LoVo (cell line): ENCODE results near the gene GOLGA6L6.
A peak's percentile ranks its signal among the peaks of the same experiment; 100 is the strongest.
"Not testable (repeated sequence)": the region's sequence is repeated elsewhere in the genome, so short reads cannot be mapped to it uniquely, and the experiment has no call there.

Source experiments
- DNase-seq: peaks from one replicate; pipeline ENCODE4 v3.0.0-alpha.2; 2016; ENCODE audit warnings: low spot score

The GOLGA6L6 gene, protein sequence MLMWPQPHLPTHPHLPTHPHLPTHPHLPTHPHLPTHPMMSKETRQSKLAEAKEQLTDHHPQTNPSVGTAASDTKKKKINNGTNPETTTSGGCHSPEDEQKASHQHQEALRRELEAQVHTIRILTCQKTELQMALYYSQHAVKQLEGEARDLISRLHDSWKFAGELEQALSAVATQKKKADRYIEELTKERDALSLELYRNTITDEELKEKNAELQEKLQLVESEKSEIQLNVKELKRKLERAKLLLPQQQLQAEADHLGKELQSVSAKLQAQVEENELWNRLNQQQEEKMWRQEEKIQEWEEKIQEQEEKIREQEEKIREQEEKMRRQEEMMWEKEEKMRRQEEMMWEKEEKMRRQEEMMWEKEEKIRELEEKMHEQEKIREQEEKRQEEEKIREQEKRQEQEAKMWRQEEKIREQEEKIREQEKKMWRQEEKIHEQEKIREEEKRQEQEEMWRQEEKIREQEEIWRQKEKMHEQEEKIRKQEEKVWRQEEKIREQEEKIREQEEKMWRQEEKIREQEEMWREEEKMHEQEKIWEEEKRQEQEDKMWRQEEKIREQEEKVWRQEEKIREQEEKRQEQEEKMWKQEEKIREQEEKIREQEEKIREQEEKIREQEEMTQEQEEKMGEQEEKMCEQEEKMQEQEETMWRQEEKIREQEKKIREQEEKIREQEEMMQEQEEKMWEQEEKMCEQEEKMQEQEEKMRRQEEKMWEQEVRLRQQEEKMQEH

DNA sequence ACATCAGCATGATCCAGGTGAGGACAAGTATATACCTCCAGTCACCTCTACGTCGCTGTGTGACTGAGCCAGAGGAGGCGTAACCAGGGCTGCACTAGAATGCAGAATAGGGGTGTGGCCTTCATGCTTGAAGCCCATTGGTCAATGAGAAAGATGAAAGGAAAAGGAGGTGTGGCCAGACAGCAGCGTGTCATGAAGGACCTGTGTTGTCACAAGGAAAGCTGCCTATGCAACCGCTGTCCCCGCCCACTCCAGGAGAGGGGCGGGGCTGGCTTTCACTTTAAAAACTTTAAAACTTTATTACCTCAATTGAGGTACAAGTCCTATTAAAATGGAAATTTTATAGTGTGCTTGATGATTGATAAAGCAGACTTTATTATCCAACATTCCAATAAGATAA is at the start of gene GOLGA6L6:
GOLGA6L6 (minus strand) TSS at position 101 of the 400 bp plus-strand sequence; CDS start at position 10, 91 bp downstream.
- not testable (repeated sequence) for DNase-seq

DNA sequence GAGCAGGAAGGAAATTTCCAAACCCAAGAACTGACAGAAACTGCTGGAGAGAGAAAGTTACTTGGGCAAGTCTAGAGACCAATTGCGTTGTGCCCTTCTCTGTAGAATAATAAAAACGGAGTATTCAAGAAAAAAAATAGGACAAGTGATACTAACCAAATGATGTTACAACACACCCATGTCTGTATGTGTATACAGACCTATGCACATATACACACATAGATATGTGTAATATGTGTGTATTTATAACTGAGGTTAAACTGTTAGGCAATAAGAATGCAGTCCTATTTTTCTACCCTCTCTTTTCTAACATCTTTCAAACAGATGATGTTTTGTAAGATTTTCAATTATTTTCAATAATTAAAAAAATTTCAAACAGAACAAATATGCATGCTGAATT is 48.5 kb upstream of the GOLGA6L6 start:
- DNase-seq = not testable (repeated sequence)

DNA sequence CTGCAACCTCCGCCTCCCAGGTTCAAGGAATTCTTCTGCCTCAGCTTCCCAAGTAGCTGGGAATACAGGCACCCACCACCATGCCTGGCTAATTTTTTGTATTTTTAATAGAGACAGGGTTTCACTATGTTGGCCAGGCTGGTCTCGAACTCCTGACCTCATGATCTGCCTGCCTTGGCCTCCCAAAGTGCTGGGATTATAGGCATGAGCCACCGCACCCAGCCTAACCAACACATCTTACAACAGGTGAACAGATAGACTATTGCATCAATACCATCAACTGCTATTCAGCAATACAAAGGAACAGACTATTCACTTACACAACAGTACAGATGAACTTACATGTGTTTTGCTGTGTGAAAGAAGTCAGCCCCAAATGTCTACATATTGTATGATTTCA is 45.2 kb upstream of the GOLGA6L6 start:
- not testable (repeated sequence) for DNase-seq

DNA sequence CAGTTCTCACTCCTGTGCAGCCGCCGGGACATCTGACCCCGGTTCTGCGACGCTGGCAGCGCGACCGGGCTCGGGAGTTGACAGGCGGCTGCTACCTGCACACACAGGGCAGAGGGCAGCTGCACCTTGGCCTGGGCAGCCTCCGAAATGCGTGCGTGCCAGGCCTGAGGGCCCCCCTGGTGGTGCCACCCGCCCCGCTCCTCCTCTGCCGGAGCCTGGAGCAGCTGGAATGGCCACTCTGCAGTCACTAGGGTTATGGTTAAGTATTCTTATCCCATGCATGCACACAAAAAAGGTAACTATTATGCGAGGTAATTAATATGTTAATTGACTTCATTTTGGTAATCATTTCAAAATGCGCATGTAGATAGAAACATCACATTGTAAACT is 41.1 kb upstream of the GOLGA6L6 start:
- DNase-seq = not testable (repeated sequence)

DNA sequence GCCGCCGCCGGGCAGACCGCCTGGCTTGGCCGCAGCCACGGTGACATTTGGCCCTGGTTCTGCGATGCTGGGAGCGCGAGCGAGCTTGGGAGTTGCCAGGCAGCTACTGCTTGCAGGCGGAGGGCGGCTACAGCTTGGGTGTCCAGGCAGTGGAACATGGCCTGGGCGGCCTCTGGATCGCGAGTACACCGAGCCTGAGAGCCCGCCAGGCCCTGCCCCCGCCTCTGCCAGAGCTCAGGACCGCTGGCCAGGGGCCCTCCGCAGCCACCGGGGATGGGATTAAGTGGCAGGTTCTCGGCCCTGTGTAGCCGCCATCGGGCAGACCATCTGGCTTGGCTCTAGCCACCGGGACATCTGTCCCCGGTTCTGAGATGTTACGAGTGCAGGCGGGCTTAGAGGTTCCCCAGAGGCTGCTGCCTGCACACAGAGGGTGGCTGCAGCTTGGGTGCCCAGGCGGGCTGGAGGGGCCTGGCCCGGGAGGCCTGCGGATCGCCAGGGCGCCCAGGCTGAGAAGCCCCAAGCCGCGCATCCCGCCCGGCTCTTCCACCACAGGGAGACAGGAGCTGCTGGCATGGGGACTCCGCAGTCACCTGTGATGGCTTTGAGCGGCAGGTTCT is 40.6 kb upstream of the GOLGA6L6 start:
- not testable (repeated sequence) for DNase-seq

DNA sequence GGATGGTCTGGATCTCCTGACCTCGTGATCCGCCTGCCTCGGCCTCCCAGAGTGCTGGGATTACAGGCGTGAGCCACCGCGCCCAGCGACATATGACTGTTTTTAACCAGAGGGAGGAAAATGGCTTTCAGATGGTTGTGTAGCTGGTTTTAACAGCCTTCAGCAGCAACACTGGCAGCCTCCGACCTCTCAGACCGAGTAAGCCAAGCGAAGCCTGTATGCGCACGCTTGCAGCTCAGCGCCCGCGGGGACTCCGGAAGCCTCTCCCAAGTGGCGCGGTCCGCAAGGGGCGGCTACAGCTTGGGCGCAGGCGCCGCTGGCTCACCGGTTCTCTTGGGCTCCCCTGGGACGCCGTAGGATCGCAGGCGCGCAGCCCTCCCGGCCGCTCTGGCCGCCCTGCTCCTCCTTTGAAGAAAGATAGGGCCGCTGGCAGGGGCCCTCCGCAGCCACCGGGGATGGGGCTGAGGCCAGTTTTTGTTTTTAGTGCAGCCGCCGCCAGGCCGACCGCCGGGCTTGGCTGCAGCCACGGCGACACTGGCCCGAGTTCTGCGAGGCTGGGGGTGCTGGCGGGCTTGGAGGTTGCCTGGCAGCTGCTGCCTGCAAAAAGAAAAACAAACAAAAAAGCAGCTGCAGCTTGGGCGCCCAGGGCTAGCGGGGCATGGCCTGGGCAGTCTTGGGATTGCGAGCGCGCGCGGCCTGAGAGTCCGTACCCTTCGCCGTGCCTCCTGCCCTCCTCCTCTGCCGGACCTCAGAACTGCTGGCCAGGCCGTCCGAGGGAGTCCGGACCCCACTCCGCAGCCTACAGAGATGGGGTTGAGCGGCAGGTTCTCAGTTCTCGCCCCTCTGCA is 39.9 kb upstream of the GOLGA6L6 start:
- DNase-seq = not testable (repeated sequence)

DNA sequence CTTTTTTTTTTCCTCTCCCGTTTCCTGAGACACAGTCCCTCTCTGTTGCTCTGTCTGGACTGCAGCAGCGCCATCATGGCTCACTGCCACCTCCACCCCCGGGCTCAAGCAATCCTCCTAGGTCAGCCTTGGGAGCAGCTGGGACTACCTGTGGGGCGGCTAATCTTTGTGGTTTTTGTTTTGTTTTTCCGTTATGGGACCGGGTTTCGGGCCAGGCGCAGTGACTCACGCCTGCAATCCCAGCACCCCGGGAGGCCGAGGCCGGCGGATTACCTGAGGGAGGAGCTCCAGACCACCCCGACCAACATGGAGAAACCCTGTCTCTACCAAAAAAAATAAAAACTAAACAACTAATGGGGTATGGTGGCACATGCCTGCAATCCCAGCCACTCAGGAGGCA is 38.1 kb upstream of the GOLGA6L6 start:
- not testable (repeated sequence) for DNase-seq

DNA sequence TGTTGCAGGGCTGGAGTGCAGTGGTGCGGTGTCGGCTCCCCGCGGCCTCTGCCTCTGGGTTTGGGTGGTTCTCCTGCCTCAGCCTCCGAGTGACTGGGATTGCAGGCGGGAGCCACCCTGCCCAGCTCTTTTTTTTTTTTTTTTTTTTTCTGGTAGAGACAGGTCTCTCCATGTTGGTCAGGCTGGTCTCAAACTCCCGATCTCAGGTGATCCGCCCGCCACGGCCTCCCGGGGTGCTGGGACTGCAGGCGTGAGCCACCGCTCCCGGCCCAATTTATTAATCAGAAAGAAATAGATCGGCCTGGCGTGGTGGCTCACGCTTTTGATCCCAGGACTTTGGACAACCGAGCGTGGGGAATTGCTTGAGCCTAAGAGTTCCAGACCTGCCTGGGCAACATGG is 9.7 kb upstream of the GOLGA6L6 start:
- DNase-seq = not testable (repeated sequence)

DNA sequence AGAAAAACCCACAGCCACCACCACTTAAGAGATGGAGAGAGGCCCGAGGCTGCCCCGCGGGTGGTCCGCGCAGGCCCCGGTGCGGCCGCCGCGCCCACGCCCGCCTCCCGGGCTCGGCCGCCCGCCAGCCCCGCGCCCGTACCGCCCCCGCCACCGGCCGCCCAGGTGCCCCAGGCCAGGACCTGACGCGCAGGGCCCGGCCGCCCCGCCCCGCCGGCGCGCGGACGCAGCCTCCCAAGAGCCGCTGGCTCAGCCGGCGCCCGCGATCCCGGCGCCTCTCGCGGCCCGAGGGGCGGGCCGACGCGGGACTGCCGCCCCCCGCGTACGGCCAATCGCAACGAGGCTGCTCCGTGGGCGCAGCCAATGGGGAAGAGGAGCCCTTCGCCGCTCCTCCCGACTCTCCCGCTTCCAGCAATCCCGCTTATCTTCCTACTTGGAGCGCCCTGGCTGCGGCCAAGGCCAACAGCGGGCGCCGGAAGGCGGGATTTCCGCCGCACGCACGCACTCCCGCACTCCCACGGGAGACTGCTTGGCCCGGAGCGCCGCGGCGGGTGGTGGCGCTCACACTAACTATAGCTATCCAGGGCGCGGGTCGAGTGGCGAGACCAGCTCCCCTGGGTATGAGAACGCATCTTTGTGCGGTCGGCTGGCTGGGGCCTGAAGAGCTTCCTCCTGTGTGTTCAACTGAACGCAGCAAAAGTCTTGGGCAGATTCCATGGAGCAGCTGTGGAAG is 35.5 kb downstream of the GOLGA6L6 start:
- not testable (repeated sequence) for DNase-seq

DNA sequence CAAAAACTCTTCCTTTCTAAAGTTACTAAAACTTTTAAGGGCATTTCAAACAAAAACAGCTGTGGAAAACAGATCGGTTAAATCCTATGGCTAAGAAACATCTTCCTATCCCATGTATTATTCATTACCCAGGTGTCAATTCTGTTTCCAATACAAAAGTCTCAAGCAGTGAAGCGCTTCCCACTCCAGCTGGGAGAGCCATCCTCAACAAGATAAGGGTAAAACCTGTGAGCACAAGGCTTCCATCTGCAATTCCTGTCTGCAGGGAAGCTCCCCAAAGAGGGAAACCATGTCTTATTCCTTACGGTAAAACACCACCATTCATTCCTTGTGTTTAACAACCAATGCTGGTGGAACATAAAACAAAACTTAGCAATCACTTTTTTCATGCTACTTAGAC is 38.8 kb downstream of the GOLGA6L6 start:
- not testable (repeated sequence) for DNase-seq

DNA sequence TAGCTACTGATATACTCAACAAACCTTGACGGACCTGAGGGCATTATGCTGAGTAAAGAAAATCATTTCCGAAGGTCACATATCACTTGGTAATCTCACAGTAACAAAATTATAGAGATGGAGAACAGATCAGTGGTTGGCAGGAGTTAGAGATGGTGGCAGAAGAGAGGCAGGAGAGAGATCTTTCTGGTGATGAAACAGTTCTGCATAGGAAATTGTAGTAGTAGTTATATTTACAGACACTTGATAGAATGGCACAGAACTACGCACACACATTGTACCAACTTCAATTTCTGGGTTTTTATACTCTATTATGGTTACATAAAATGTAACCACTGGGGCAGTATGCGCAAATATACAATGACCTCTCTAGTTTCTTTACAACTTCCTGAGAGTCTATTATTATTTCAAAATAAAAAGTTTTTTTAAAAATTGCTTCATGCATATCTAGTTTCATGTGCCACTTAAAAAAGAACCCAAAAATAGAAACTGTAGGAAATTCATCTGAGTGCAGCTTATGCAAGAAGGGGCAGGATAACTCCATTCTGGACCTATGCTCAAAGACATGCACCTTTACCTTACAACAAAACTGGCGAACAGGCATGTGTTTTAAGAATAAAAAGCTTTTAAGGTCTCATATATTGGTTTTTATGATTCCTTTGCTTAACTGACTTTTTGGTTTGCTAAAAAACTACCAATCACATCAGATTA is 39.9 kb downstream of the GOLGA6L6 start:
- not testable (repeated sequence) for DNase-seq

DNA sequence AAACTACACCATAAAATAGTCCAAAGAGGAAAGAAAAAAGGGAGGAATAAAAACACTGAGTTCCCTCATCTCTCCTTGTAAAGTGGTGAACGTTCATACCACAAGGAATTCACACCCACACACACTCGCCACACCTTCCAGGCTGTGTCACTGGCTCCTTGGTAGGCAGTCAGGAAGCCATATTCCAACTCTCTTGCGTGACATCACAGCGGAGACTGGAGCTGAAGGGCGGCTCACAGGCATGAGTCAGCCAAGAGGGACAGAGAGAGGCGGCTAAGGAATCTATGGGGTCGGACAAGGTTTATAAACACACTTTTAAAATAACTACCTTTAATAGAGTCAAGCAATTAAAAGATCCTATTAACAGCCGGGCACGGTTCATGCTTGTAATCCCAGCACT is 43.8 kb downstream of the GOLGA6L6 start:
- peak; percentile 9 for DNase-seq

DNA sequence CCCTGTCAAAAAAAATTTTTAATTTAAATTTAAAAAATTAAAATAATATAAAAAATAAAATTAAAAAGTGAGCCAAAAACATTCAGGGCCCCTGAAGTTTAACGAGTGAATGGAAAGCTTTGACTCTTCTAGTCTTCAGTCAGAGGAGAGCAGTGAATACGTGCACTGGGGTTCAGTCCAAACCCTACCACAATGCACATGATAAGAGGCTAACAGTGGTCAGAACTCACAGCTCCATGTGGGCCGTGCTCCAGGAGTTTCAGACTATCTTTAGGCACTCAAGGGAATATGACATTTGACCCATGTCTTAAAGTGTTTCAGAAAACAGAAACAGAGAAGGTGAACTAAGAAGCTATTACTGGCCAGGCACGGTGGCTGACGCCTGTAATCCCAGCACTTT is 48.6 kb downstream of the GOLGA6L6 start:
- DNase-seq = not testable (repeated sequence)

DNA sequence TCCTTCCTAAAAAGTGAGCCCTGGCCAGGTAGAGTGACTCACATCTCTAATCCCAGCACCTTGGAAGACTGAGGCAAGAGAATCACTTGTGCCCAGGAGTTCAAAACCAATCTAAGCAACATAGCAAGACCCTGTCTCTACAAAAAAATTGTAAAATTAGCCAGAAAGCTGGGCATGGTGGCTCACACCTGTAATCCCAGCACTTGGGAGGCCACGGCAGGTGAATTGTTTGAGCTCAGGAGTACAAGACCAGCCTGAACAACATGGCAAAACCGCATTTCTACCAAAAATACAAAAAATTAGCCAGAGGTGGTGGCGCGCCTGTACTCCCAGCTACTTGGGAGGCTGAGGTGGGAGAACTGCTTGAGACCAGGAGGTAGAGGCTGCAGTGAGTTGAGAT is 49.0 kb downstream of the GOLGA6L6 start:
- DNase-seq = not testable (repeated sequence)

DNA sequence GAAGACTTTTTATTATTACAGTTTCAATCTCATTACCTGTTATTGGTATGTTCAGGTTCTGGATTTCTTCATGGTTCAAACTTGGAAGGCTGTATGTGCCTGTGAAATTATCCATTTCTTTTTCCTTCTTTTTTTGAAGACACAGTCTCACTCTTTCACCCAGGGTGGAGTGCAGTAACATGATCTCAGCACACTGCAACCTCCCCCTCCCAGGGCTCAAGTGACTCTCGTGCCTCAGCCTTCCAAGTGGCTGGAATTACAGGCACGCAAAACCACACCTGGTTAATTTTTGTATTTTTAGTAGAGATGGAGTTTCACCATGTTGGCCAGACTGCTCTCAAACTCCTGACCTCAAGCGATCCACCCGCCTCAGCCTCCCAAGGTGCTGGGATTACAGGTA is 52.3 kb downstream of the GOLGA6L6 start:
- DNase-seq = not testable (repeated sequence)
